Ishikawa (cell line): ENCODE measurements around the gene TAF11L11.
"Not testable (repeated sequence)": the region's sequence is repeated elsewhere in the genome, so short reads cannot be mapped to it uniquely, and the experiment has no call there.

Source experiments
- CEBPB ChIP-seq: IDR thresholded peaks from 2 replicates; pipeline ENCODE4 v1.6.1; 2012
- CREB1 ChIP-seq: IDR thresholded peaks from 2 replicates; pipeline ENCODE4 v1.6.1; 2012; ENCODE audit warnings: low read depth
- EGR1 ChIP-seq: IDR thresholded peaks from 2 replicates; pipeline ENCODE4 v1.6.1; 2012
- EP300 ChIP-seq: IDR thresholded peaks from 2 replicates; pipeline ENCODE4 v1.6.1; 2012; ENCODE audit warnings: borderline replicate concordance
- FOXM1 ChIP-seq: IDR thresholded peaks from 2 replicates; pipeline ENCODE4 v1.6.1; 2012; ENCODE audit warnings: low read depth, borderline replicate concordance
- NFIC ChIP-seq: IDR thresholded peaks from 2 replicates; pipeline ENCODE4 v1.6.1; 2012
- RAD21 ChIP-seq: IDR thresholded peaks from 2 replicates; pipeline ENCODE4 v1.6.1; 2012; ENCODE audit warnings: low read depth
- TAF1 ChIP-seq: IDR thresholded peaks from 2 replicates; pipeline ENCODE4 v1.6.1; 2012; ENCODE audit warnings: low read depth, mild to moderate bottlenecking
- TCF12 ChIP-seq: IDR thresholded peaks from 2 replicates; pipeline ENCODE4 v1.6.1; 2012; ENCODE audit warnings: low read depth
- TEAD4 ChIP-seq: IDR thresholded peaks from 2 replicates; pipeline ENCODE4 v1.6.1; 2012
- USF1 ChIP-seq: IDR thresholded peaks from 2 replicates; pipeline ENCODE4 v1.6.1; 2012
- YY1 ChIP-seq: IDR thresholded peaks from 2 replicates; pipeline ENCODE4 v1.6.1; 2012; ENCODE audit warnings: low read depth
- ZBTB7A ChIP-seq: IDR thresholded peaks from 2 replicates; pipeline ENCODE4 v1.6.1; 2012; ENCODE audit warnings: low read depth
- TF ChIP-seq, protein P1 (sequence below): IDR thresholded peaks from 2 replicates; pipeline ENCODE4 v1.6.1; 2012
- TF ChIP-seq, protein P2 (sequence below): IDR thresholded peaks from 2 replicates; pipeline ENCODE4 v1.6.1; 2012; ENCODE audit warnings: low read depth, mild to moderate bottlenecking

The TAF11L11 gene

DNA sequence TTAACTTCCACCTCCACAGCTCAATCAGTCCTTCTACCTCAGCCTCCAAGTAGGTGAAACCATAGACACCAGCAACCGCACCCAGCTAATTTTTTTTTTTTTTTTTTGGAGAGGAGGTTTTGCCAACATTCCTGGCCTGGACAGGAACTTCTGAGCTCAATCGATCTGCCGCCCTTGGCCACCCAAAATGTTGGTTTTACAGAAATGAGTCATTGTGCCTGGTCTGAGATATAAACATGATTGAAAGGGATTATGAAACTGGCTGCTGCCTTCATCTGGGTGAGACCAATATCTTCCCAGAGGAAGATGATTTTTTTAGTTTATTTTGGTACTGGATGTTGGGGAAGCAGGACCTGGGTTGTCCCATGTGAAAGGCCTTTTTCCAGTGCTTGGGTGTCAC lies 15.4 kb downstream of the TAF11L11 start:
- TF ChIP-seq NFIC (no peak), RAD21 (no peak), TCF12 (no peak), USF1 (no peak)
- TF ChIP-seq, protein P1, sequence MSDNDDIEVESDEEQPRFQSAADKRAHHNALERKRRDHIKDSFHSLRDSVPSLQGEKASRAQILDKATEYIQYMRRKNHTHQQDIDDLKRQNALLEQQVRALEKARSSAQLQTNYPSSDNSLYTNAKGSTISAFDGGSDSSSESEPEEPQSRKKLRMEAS = no peak

GRCh38 chr5:17620627-17621026 lies 16.6 kb downstream of the TAF11L11 start:
- TF ChIP-seq FOXM1 (no peak), TCF12 (no peak), CEBPB (no peak), TAF1 (no peak), RAD21 (no peak), CREB1 (no peak), ZBTB7A (no peak), EP300 (no peak), YY1 (no peak), TEAD4 (no peak), EGR1 (no peak), USF1 (no peak), NFIC (no peak)
- TF ChIP-seq, protein P2, sequence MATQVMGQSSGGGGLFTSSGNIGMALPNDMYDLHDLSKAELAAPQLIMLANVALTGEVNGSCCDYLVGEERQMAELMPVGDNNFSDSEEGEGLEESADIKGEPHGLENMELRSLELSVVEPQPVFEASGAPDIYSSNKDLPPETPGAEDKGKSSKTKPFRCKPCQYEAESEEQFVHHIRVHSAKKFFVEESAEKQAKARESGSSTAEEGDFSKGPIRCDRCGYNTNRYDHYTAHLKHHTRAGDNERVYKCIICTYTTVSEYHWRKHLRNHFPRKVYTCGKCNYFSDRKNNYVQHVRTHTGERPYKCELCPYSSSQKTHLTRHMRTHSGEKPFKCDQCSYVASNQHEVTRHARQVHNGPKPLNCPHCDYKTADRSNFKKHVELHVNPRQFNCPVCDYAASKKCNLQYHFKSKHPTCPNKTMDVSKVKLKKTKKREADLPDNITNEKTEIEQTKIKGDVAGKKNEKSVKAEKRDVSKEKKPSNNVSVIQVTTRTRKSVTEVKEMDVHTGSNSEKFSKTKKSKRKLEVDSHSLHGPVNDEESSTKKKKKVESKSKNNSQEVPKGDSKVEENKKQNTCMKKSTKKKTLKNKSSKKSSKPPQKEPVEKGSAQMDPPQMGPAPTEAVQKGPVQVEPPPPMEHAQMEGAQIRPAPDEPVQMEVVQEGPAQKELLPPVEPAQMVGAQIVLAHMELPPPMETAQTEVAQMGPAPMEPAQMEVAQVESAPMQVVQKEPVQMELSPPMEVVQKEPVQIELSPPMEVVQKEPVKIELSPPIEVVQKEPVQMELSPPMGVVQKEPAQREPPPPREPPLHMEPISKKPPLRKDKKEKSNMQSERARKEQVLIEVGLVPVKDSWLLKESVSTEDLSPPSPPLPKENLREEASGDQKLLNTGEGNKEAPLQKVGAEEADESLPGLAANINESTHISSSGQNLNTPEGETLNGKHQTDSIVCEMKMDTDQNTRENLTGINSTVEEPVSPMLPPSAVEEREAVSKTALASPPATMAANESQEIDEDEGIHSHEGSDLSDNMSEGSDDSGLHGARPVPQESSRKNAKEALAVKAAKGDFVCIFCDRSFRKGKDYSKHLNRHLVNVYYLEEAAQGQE = no peak
- TF ChIP-seq, protein P1 = no peak

DNA sequence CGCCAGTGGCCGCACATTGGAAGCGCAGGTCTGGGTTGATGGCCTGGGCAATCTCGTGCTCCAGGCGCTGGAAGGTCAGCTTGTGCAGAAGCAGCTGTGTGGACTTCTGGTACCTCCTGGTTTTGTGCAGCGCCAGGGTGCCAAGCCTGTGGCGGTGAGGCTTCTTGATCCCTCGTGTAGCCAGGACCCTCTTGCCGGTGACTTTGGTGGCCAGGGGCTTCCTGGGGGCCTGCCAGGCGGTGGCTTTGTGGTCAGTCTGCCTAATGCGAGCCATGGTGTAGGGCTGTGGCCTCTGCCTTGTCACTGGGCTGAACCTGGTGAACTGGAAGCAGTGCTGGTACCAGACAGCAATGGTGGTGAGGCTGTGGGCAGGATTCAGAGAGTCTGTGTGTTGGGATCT lies 21.7 kb downstream of the TAF11L11 start:
- TF ChIP-seq CREB1 = no peak

- TF ChIP-seq, protein P1 = not testable (repeated sequence)
- not testable (repeated sequence) for TF ChIP-seq EGR1, TAF1
Observed at GRCh38 chr5:17631788-17632187, 27.8 kb downstream of the TAF11L11 start, which contains the start of gene TAF11L13. TAF11L13 (plus strand) TSS chr5:17632088.

DNA sequence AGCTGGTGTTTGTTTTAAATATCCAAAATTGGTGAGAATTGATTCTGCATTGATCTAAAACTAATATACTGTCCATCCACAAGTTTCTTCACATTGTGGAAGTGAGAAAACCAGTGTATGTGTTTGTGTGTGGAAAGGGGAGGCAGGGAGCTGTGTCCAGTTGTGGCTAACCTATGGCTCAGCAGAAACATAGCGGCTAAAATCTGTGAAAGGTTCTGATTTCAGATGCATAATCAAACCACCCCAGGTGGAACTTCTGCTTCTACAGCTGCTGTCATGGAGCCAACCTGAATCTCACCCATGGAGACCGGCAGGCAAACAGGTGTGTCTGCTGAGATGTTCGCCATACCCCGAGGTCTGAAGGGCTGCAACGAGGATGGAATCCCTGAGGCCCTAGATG lies 30.2 kb downstream of the TAF11L11 start, which contains the start of gene TAF11L14:
TSS of gene TAF11L14 (plus strand) at position 301 of the 400 bp plus-strand sequence.
- no peak for TF ChIP-seq RAD21
- TF ChIP-seq USF1 = no peak
- no peak for TF ChIP-seq FOXM1
- TF ChIP-seq ZBTB7A = no peak
- TF ChIP-seq, protein P1 = no peak
- TF ChIP-seq CEBPB = no peak
- no peak for TF ChIP-seq YY1
- no peak for TF ChIP-seq TAF1
- TF ChIP-seq NFIC = no peak
- TF ChIP-seq CREB1 = no peak
- TF ChIP-seq, protein P2 = no peak
- TF ChIP-seq EP300 = no peak
- no peak for TF ChIP-seq EGR1
- TF ChIP-seq TCF12 = no peak
- no peak for TF ChIP-seq TEAD4
